SK-N-SH (cell line): ENCODE data around the gene RFX1. TPM values are rescaled to one million over a fixed set of nuclear protein-coding genes. Genes with fewer than 3 reads are reported as not detected.
A peak's percentile ranks its signal among the peaks of the same experiment; 100 is the strongest.

Experiments used
- CTCF ChIA-PET: fragments of 300-600, 350-600 bp; formaldehyde crosslinking; extraction: SDS; loops from one replicate; lab custom pipeline; 2021; lab: Yijun Ruan, JAX
- POLR2A ChIA-PET: fragments of 350-600 bp; sonication (Branson Sonifier 250); formaldehyde crosslinking; extraction: SDS; loops from one replicate; lab custom pipeline; 2020; ENCODE audit warnings: antibody characterized with exemption, inconsistent platforms; lab: Yijun Ruan, JAX
- DNase-seq: peaks from one replicate; pipeline ENCODE4 v3.0.0; 2012
- H2AFZ ChIP-seq: fragments of 200-600 bp; sonication (generic); 2 replicates; pipeline ENCODE4 v1.8.1; 2016; ENCODE audit warnings: antibody characterized with exemption, mild to moderate bottlenecking, low read depth
- H3F3A ChIP-seq: fragments of 200-600 bp; sonication (generic); replicated peaks from 2 replicates; pipeline ENCODE3; 2016; ENCODE audit warnings: antibody characterized with exemption, mild to moderate bottlenecking; ENCODE audit not compliant: insufficient read depth
- H3K27ac ChIP-seq, 2 experiments: fragments of 200-500 bp in 1 of 2; fragments of 200-600 bp in 1 of 2; sonication (Bioruptor generic) in 1 of 2; sonication (generic), shearing (Covaris generic) in 1 of 2; 2 replicates each; pipeline versions ENCODE4 v1.5.1 to v1.6.1; 2014 to 2016; ENCODE audit warnings: low read depth in 2 of 2, inconsistent platforms in 1 of 2, low read length in 1 of 2, mild to moderate bottlenecking in 1 of 2, mixed read lengths in 1 of 2
- H3K27me3 ChIP-seq: fragments of 200-600 bp; sonication (generic), shearing (Covaris generic); 2 replicates; pipeline ENCODE4 v1.6.1; 2016; ENCODE audit warnings: mixed run types; ENCODE audit not compliant: insufficient read depth
- H3K36me3 ChIP-seq, 2 experiments: fragments of 200-500 bp in 1 of 2; fragments of 200-600 bp in 1 of 2; sonication (Bioruptor generic) in 1 of 2; sonication (generic) in 1 of 2; replicated peaks in 1 of 2; 2 replicates each; pipeline versions ENCODE3 to v1.5.1; 2014 to 2016; ENCODE audit warnings: low read length in 1 of 2, mild to moderate bottlenecking in 1 of 2; ENCODE audit not compliant: insufficient read depth in 2 of 2, control insufficient read depth in 1 of 2
- H3K4me1 ChIP-seq, 2 experiments: fragments of 200-500 bp in 1 of 2; fragments of 200-600 bp in 1 of 2; sonication (Bioruptor generic) in 1 of 2; sonication (generic), shearing (Covaris generic) in 1 of 2; 2 replicates each; pipeline versions ENCODE4 v1.5.1 to v1.6.1; 2014 to 2016; ENCODE audit warnings: low read depth in 1 of 2, low read length in 1 of 2, mixed run types in 1 of 2; ENCODE audit not compliant: insufficient read depth in 2 of 2, control insufficient read depth in 1 of 2
- H3K4me2 ChIP-seq: fragments of 200-600 bp; sonication (generic), shearing (Covaris generic); 2 replicates; pipeline ENCODE4 v1.6.1; 2017; ENCODE audit warnings: mixed run types
- H3K4me3 ChIP-seq, 2 experiments: fragments of 200-500 bp in 1 of 2; fragments of 200-600 bp in 1 of 2; sonication (Bioruptor generic) in 1 of 2; sonication (generic), shearing (Covaris generic) in 1 of 2; 2 replicates each; pipeline versions ENCODE4 v1.5.1 to v1.8.1; 2014 to 2016; ENCODE audit warnings: low read depth in 2 of 2, inconsistent platforms in 1 of 2, low read length in 1 of 2, mild to moderate bottlenecking in 1 of 2, mixed read lengths in 1 of 2, moderate library complexity in 1 of 2
- H3K79me2 ChIP-seq: fragments of 200-600 bp; sonication (generic); 2 replicates; pipeline ENCODE4 v1.8.1; 2017; ENCODE audit warnings: mild to moderate bottlenecking; ENCODE audit not compliant: insufficient read depth
- H3K9ac ChIP-seq: fragments of 200-600 bp; sonication (generic); 2 replicates; pipeline ENCODE4 v1.6.1; 2017; ENCODE audit warnings: mixed run types
- H3K9me2 ChIP-seq: fragments of 200-600 bp; sonication (generic); 2 replicates; pipeline ENCODE4 v1.6.1; 2017; ENCODE audit warnings: mixed run types
- H3K9me3 ChIP-seq: fragments of 200-600 bp; sonication (generic); 2 replicates; pipeline ENCODE4 v1.6.1; 2017; ENCODE audit warnings: mixed run types, mild to moderate bottlenecking, moderate library complexity
- H4K20me1 ChIP-seq: fragments of 200-600 bp; sonication (generic); 2 replicates; pipeline ENCODE4 v1.6.1; 2017; ENCODE audit warnings: mild to moderate bottlenecking, mixed run types; ENCODE audit not compliant: insufficient read depth
- CHD2 ChIP-seq: fragments of 150-350 bp; IDR thresholded peaks from 2 replicates; pipeline ENCODE4 v1.6.1; 2018; ENCODE audit warnings: low read length; ENCODE audit not compliant: partially characterized antibody
- ELF1 ChIP-seq: IDR thresholded peaks from 2 replicates; pipeline ENCODE4 v1.4.0; 2012
- EZH2phosphoT487 ChIP-seq: fragments of 200-600 bp; sonication (generic); IDR thresholded peaks from 2 replicates; pipeline ENCODE4 v1.6.1; 2017; ENCODE audit warnings: low read depth, mixed run types, mild to moderate bottlenecking, antibody characterized with exemption, moderate library complexity, borderline replicate concordance
- FOSL2 ChIP-seq: IDR thresholded peaks from 2 replicates; pipeline ENCODE4 v1.4.0; 2012; ENCODE audit warnings: low read depth, mild to moderate bottlenecking, moderate library complexity, borderline replicate concordance
- FOXJ3 ChIP-seq: sonication (generic); formaldehyde crosslinking; IDR thresholded peaks from 2 replicates; pipeline ENCODE4 v1.5.1; 2020; ENCODE audit warnings: mild to moderate bottlenecking, missing genetic modification reagents
- FOXM1 ChIP-seq: IDR thresholded peaks from 2 replicates; pipeline ENCODE4 v1.4.0; 2012; ENCODE audit warnings: low read depth, mild to moderate bottlenecking
- GABPA ChIP-seq: IDR thresholded peaks from 2 replicates; pipeline ENCODE4 v1.4.0; 2012; ENCODE audit warnings: low read depth, mild to moderate bottlenecking
- GATA2 ChIP-seq: sonication (generic); formaldehyde crosslinking; IDR thresholded peaks from 2 replicates; pipeline ENCODE4 v1.5.0; 2020; ENCODE audit warnings: mild to moderate bottlenecking, missing genetic modification reagents
- MEF2A ChIP-seq: IDR thresholded peaks from 2 replicates; pipeline ENCODE4 v1.4.0; 2012; ENCODE audit warnings: low read depth, borderline replicate concordance
- MXI1 ChIP-seq: IDR thresholded peaks from 2 replicates; pipeline ENCODE4 v1.6.1; 2012; ENCODE audit warnings: mild to moderate bottlenecking, low read depth, low read length, improper control_type of control experiment
- NFIC ChIP-seq: IDR thresholded peaks from 2 replicates; pipeline ENCODE4 v1.4.0; 2012; ENCODE audit warnings: borderline replicate concordance
- NRF1 ChIP-seq: IDR thresholded peaks from 2 replicates; pipeline ENCODE4 v1.6.1; 2012; ENCODE audit warnings: low read depth, mild to moderate bottlenecking, low read length
- PBX3 ChIP-seq: IDR thresholded peaks from 2 replicates; pipeline ENCODE4; 2012
- POLR2AphosphoS5 ChIP-seq: IDR thresholded peaks from 2 replicates; pipeline ENCODE4 v1.6.1; 2012; ENCODE audit warnings: low read depth, low read length
- RCOR1 ChIP-seq: fragments of 150-350 bp; IDR thresholded peaks from 2 replicates; pipeline ENCODE4 v1.6.1; 2017; ENCODE audit warnings: antibody characterized with exemption, low read length
- RFX5 ChIP-seq: IDR thresholded peaks from 2 replicates; pipeline ENCODE4 v1.6.1; 2012; ENCODE audit warnings: mild to moderate bottlenecking, improper control_type of control experiment, low read length
- RXRA ChIP-seq: IDR thresholded peaks from 2 replicates; pipeline ENCODE4 v1.4.0; 2012; ENCODE audit warnings: low read depth, mild to moderate bottlenecking, borderline replicate concordance
- SIN3A ChIP-seq: IDR thresholded peaks from 2 replicates; pipeline ENCODE4 v1.6.1; 2012; ENCODE audit warnings: low read depth, mild to moderate bottlenecking, low read length, moderate library complexity, borderline replicate concordance
- SMC3 ChIP-seq: IDR thresholded peaks from 2 replicates; pipeline ENCODE4 v1.6.1; 2012; ENCODE audit warnings: low read depth, low read length, improper control_type of control experiment
- TAF1 ChIP-seq: IDR thresholded peaks from 2 replicates; pipeline ENCODE4 v1.6.1; 2012; ENCODE audit warnings: low read depth, mild to moderate bottlenecking, low read length, moderate library complexity, borderline replicate concordance
- TCF12 ChIP-seq: IDR thresholded peaks from 2 replicates; pipeline ENCODE4 v1.4.0; 2012
- TEAD4 ChIP-seq: IDR thresholded peaks from 2 replicates; pipeline ENCODE4 v1.4.0; 2012; ENCODE audit warnings: mild to moderate bottlenecking, borderline replicate concordance; ENCODE audit not compliant: insufficient read depth
- YY1 ChIP-seq: IDR thresholded peaks from 2 replicates; pipeline ENCODE4 v1.4.0; 2012; ENCODE audit warnings: low read depth, mild to moderate bottlenecking
- WGBS: methylation state at CpG from one replicate; pipeline ENCODE4 v1.1.6; 2017; ENCODE audit warnings: low lambda C conversion rate; 5-methylcytosine and 5-hydroxymethylcytosine counted together
- polyA plus RNA-seq, 3 experiments: library from polyadenylated mRNA; depleted of rRNA; stranded (reverse); fragments of >200 nt; gene quantifications; 2 replicates each; pipeline ENCODE4 v1.2.3, GENCODE V29; 2012
- TF ChIP-seq, protein P1 (sequence below): IDR thresholded peaks from 2 replicates; pipeline ENCODE4 v1.4.0; 2012; ENCODE audit warnings: low read depth, borderline replicate concordance
- TF ChIP-seq, protein P2 (sequence below): IDR thresholded peaks from 2 replicates; pipeline ENCODE4 v1.4.0; 2012; ENCODE audit warnings: low read depth

RFX1 gene
- polyA plus RNA-seq, 1 of the 3 experiments (the other 2 are of a cell fraction), result 1.5 TPM

DNA sequence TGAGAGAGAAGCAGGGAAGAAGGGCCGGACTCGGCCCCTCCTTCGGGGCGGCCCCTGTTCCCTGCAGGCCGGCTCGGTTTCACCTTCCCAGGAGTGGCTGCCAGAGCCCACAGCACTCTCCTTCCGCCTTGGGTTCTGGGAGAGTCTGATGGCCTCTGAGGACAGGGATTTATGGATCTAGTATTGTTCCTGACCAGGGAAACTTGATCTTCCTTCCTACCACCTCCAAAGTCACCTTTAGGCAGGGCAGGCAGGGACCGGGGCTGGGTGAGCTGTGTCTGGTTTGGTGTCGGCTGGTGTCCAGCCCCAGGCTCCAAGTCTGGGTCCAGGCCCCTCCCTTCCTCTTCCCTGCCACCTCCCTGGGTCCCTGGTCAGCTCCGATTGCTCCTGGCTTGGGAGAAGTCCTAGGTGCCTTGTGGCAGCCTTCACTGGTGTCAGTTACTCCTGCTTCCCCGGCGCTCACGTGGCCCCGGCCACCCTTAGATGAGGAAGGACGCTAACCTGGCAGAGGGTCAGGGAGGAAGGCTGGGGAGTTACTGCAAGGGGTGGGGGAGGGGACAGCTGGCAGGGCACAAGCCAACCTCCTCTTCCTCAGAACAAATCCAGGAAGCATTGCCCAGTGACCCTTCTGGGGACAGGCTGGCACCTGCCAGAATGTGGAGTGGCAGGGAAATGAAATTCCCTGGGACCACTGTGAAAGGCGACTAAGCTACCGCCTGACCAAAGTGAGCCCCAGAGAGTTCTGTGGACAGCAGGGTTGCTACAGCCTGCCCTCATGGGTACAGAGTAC is 18.8 kb downstream of the RFX1 start:
- no peaks in the 10 kb centered on the region for H3K27me3 ChIP-seq
- peaks cover 0 to 3% of the 10 kb centered on the region in 2 experiments for H3K36me3 ChIP-seq
- WGBS, result 95% methylated on average over 14 of the region's 17 CpGs
- TF ChIP-seq ELF1 (no peak), POLR2AphosphoS5 (no peak), YY1 (no peak), RXRA (no peak)
- no peaks in the 10 kb centered on the region for H4K20me1 ChIP-seq
- peaks cover 16 to 24% of the 10 kb centered on the region in 2 experiments; a peak in 3 of 4 replicates for H3K4me1 ChIP-seq
- no peaks in the 10 kb centered on the region for H3K79me2 ChIP-seq
- peaks cover 13% of the 10 kb centered on the region for H3F3A ChIP-seq
- ChIA-PET CTCF (interaction anchor here (1.0 to 1.4 kb wide), 2 partner anchors 27 to 44 kb away, joined by 4 to 5 read pairs; partner anchors contain the start of gene IL27RA), POLR2A (no interaction called here)
- H3K9me2 ChIP-seq, result no peaks in the 10 kb centered on the region
- H3K9ac ChIP-seq, result peak overlapping the region; percentile 58
- peak overlapping the region; percentile 88 for H2AFZ ChIP-seq
- H3K4me3 ChIP-seq, result no peak overlapping the region
- no peaks in the 10 kb centered on the region for H3K9me3 ChIP-seq
- peak; percentile 53 for DNase-seq
- peak overlapping the region; percentile 81 for H3K4me2 ChIP-seq
- H3K27ac ChIP-seq, result peak overlapping the region; percentile 73 to 87

- Histone ChIP-seq H3K4me3 (no peak overlapping the region), H3K9me3 (no peaks in the 10 kb centered on the region), H2AFZ (peak overlapping the region; percentile 88), H3K27me3 (no peaks in the 10 kb centered on the region), H3K79me2 (no peaks in the 10 kb centered on the region), H4K20me1 (no peaks in the 10 kb centered on the region), H3K36me3 (peaks cover 0 to 3% of the 10 kb centered on the region in 2 experiments), H3K27ac (peak overlapping the region; percentile 73 to 87), H3F3A (peaks cover 13% of the 10 kb centered on the region), H3K9ac (peak overlapping the region; percentile 58), H3K4me2 (peak overlapping the region; percentile 81), H3K4me1 (peaks cover 16 to 32% of the 10 kb centered on the region in 2 experiments; a peak in 3 of 4 replicates), H3K9me2 (no peaks in the 10 kb centered on the region)
- ChIA-PET POLR2A (no interaction called here), CTCF (interaction anchor here (1.1 to 3.0 kb wide), 3 partner anchors 46 to 106 kb away, joined by 4 to 12 read pairs (median 5); partner anchors contain the start of genes IL27RA and MISP3)
- peak; percentile 97 for DNase-seq
- WGBS, result 11% methylated on average over 3 of the region's 19 CpGs
- TF ChIP-seq SMC3 (no peak), FOXM1 (no peak), TAF1 (peak; percentile 45; the same call in 1 of the 2 replicates), PBX3 (0 out of 2 replicates have a peak, but pooled peaks have one; percentile 16), NRF1 (peak; percentile 89), RCOR1 (no peak), TCF12 (no peak; the same call in 1 of the 2 replicates), EZH2phosphoT487 (no peak), YY1 (no peak), GATA2 (CRISPR knock-in tag) (no peak), CHD2 (no peak), MXI1 (no peak), RXRA (no peak), GABPA (peak; percentile 54), TEAD4 (no peak), NFIC (no peak), POLR2AphosphoS5 (peak; percentile 55; the same call in 1 of the 2 replicates), FOSL2 (no peak), MEF2A (no peak), FOXJ3 (CRISPR knock-in tag) (no peak), SIN3A (no peak), RFX5 (no peak)
- TF ChIP-seq, protein P1, sequence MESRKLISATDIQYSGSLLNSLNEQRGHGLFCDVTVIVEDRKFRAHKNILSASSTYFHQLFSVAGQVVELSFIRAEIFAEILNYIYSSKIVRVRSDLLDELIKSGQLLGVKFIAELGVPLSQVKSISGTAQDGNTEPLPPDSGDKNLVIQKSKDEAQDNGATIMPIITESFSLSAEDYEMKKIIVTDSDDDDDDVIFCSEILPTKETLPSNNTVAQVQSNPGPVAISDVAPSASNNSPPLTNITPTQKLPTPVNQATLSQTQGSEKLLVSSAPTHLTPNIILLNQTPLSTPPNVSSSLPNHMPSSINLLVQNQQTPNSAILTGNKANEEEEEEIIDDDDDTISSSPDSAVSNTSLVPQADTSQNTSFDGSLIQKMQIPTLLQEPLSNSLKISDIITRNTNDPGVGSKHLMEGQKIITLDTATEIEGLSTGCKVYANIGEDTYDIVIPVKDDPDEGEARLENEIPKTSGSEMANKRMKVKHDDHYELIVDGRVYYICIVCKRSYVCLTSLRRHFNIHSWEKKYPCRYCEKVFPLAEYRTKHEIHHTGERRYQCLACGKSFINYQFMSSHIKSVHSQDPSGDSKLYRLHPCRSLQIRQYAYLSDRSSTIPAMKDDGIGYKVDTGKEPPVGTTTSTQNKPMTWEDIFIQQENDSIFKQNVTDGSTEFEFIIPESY, result no peak
- TF ChIP-seq, protein P2, sequence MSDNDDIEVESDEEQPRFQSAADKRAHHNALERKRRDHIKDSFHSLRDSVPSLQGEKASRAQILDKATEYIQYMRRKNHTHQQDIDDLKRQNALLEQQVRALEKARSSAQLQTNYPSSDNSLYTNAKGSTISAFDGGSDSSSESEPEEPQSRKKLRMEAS, result peak; percentile 13; the same call in 1 of the 2 replicates
Observed at GRCh38 chr19:13986348-13986904, 19.7 kb downstream of the RFX1 start.
